Measurements from ENCODE around the gene SPON1.
"Not testable (repeated sequence)": the region's sequence is repeated elsewhere in the genome, so short reads cannot be mapped to it uniquely, and the experiment has no call there.

Gene SPON1

DNA sequence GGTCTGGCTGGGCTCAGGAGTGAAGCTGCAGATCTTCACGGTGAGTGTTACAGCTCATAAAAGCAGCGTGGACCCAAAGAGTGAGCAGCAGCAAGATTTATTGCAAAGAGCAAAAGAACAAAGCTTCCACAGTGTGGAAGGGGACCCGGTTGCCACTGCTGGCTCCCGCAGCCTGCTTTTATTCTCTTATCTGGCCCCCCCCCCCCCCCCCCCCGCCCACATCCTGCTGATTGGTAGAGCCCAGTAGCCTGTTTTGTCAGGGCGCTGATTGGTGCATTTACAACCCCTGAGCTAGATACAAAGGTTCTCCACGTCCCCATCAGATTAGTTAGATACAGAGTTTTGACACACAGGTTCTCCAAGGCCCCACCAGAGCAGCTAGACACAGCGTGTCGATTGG, 128.1 kb downstream of the SPON1 start:
- DNase-seq, result not testable (repeated sequence)

DNA sequence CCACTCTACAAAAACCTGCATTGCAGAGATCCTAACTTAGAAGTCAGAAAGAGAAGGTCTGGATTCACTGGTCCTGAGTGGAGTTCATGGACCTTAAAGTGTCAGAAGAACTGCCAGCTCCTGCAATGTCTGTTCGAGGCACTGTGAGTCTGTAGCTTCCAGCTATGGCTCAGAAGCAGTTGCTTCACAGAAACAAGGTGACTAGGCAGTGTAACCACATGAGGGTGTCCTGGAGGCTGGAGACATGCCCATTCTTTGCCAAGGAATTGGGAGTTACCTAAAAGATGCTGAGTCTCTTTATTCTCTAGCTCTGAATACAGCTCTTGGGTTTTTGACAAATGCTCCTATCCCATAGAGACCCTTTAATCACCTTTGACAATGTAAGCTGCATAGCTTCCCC, 130.5 kb downstream of the SPON1 start:
- DNase-seq, result no peak

DNA sequence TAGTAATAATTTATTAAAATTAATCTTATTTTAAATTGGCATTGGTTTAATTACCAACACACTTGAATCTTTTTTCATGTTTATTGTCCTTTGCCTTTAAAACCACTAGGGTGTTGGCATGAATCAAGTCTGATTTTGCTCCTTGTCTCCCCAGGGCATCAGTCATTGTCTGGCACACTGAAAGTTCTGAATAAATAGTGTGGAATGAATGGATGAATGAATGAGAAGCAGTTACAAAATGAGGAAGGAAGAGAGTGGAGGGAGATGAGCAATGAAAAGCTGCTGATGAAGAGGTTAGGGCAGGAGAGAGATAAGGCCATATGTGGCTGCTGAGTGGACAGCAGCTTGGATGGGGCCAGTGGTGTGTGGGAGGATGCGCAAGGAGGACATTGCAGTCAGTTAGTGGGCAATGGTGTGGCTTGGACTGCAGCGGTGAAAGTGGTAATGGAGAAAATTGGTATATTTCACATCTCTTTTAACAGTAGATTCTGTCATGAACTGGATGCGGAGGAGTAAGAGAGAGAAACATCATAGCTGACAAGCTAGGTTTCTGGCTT, 132.0 kb downstream of the SPON1 start:
- no peak for DNase-seq

DNA sequence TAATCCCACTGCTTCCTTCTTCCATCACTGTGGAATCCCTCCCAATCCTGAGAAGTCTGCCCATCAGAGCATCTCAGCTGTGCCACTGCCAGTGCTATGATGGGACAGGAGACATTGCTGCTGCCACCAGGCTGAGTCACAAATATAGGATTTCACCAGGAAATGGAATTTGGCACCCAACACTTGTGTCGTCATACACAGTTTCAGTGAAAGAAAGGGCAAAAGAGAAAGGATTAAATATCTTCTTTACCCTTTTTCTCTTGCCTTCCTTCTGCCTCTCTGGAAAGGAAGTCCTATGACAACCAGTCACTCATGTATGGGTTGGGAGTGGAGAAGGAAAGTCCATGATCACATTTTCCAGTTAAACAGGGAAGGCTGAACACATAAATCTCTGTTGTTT, 133.4 kb downstream of the SPON1 start:
- DNase-seq, result no peak

DNA sequence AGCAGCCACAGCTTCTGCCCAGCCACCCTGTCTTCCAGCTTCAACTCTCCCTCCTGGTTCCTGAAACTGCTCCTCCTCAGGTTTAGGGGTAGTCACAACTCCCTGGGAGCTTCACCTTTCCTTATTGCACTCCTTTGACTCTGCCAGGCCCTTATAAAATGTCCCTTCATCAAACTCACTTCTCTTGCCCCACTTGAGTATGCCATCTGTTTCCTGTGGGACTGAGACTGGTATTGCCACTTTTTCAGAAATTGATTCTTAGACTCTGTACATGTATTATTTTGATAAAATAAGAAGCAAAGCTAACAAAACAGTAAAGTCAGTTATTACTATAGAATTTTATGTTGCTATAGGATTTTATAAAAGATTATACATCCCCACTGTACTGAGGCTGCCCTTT, 134.1 kb downstream of the SPON1 start:
- no peak for DNase-seq

DNA sequence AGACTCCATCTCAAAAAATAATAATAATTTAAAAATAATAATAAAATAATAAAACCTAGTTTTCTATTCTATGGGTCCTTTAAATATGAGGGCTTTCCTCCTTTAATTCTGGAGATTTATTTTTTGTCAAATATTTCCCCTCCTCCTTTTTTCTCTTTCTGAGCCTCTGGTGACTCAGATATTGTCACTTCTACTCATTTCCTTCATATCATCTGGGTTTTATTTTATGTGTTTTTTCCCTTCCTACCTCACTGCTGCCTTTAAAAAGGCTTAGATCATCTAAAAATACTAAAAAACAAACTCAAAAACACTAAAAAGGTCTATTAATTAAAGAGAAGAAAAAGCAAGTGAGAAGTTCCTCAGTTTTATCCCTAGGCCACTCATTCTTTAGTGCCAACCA, 138.9 kb downstream of the SPON1 start:
- no peak for DNase-seq

DNA sequence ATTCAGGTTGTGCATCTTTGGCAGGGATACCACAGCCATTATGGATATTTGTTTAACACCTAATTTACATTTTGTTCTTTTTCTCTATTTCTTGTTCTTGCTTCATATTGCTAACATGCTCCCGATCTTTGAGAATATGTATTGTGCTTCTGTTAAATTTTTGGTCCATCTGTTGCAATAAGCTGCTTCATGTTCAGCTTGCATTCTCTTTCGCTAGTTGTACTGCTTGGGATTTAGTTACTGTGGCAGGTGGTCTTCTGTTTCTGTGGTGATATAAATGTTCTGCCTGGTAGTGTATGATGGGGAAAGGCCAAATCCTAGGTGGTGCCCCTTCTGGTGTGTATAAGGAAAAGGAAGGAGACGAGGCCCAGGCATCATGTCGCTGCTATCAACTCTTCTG, 140.2 kb downstream of the SPON1 start:
- no peak for DNase-seq

DNA sequence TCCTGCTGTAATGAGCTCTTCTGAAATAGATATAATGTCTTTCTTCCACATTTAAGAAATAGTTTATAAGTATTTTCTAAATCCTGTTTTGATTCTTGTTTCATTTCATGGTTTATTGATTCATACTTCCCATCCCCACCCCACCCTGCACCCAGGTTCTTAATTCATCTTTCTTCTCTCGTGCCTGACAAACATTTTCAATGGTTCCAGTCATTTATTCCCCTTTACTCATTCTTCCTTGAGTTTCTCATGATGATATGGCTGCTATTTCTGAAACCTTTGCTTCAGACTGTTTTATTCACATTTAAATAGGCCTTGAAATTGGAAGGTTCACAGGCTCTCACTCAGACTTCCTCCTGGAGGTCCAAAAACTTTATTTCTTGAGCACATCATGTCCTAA, 142.9 kb downstream of the SPON1 start:
- no peak for DNase-seq

DNA sequence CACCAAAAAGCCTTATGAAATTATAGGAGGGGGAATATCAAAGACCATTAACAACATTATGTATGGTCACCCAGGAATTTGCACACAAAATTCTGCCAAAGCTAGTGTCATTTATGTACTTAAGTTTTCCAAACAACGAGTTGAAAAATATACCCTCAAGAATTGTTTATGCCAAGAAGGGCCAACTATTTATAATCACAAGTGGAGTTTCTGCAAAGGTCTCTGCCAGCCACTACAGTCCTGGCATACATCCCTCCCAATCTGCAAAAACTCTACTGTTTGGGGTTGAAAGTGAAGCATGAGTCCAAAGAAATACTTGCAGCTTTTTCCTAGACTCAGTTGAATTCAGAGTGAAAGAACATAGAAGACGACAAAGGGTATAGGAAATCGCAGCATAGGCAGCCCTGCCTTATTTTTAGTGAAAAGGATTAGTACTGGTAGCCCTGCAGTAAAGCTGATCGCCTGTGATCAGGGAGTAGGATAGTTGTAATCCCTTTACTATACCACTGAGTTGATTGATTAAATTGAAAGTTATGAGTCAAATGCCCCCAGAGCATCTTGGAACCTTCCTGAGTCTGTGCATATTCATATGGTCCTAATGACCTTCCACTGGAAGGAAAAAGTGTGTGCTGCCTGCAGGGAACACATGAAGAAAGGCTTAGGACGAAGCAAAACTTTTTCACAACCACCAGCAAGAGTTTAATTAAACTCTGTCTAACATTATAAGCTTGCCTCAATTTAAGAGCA, 144.0 kb downstream of the SPON1 start:
- no peak for DNase-seq

DNA sequence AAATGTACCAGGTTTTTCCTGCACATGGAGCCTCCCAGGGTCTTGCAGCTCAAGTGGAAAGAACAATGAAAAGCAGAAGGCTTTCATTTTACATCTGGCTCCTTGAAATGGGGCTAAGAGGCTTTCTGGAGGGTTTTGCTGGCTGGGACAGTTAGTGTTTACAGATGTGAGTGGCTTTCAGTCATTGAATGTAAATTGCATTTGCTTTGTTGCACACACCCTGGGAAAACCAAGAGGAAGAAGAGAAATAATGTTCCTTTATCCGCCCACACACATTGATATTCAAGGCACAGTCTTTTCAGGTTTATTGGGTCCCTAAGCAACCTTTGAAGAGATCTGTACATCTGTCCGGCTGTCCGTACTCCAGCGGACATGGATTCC, 144.5 kb downstream of the SPON1 start:
- DNase-seq, result no peak

DNA sequence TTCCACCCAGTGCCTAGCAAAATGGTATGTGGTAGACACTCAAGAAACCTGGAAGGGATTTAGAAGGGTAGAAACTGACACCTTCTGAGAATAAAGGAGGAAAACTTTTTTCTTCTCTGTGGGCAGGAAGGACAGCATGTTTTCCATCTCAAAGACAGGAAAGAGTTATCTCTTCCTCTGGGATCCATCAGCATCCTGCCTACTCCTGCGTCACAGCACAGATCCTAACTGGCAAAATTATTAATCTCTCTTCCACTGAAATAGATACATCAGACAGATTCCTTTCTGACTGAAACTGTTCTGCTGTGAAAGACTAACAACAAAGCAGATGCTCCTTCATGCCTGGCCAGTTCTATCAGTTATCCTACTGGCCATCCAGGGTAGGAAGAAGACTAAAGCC, 147.2 kb downstream of the SPON1 start:
- no peak for DNase-seq

DNA sequence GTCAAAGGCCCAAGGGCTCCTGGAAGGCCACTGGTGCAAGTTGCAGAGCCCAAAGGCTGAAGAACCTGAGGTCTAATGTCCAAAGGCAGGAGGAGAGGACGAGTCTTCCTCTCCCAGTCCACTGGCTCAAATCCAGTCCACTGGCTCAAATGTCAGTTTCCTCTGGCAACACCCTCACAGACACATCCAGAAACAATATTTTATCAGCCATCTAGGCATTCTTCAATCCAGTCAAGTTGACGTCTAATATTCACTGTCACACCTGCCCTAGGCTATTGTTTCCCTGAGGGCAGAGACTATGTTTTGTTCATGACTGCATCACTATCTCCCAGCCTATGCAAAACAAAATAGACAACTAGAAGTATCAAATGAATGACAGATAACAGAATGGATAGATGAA, 148.1 kb downstream of the SPON1 start:
- DNase-seq, result no peak

DNA sequence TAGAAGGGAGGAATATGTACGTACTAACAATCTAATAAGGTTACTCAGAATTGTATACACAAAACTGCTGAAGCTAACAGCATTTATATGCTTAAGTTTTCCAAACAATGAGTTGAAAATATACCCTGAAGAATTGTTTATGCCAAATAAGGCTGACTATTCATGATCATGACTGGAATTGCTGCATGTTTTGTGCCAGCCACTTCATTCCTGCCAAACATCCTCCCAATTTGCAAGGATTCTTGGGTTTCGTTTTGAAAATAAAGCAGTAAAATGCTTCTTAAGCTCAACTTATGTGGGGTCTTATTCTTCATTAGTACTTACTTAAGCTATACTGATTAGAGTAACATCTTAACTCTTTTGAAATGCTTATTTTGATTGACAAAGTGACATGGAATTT, 149.0 kb downstream of the SPON1 start:
- no peak for DNase-seq

DNA sequence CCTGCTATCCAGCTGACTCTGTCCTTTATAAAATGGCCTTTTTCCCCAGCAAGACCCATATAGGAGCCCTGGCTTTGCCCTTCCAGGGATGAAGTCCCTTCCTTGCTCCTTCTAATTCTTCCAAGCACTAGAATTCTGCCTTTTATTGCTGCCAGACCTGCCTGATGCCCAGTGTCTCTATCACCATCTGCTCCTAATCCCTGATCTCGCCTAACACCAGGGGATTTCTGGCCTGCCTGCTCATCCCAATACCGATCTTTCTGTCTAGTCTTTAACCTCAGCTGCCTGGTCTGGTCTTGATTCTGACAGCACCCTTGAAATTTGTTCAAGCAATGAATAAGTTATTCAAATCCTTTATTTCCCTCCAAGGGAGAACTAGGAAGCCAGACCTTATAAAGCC, 150.2 kb downstream of the SPON1 start:
- no peak for DNase-seq

DNA sequence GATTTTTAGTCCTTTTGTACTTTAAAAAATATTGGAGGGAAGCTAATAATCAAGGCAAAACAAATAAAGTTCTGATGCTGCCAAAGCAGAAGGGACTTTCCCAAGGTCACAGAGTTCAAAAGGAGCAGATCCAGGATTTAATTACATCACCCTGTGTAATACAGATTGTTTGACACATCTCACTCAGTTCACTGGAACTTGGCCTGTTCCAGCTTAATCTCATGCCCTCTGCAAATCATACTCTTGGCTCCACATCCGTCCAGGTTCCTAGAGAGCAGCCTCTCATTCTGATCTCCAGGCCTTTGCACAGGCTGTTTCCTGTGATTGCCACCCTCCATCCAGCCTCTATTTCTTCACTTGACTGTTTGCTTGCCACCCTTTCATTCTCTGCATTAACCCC, 151.7 kb downstream of the SPON1 start:
- no peak for DNase-seq

DNA sequence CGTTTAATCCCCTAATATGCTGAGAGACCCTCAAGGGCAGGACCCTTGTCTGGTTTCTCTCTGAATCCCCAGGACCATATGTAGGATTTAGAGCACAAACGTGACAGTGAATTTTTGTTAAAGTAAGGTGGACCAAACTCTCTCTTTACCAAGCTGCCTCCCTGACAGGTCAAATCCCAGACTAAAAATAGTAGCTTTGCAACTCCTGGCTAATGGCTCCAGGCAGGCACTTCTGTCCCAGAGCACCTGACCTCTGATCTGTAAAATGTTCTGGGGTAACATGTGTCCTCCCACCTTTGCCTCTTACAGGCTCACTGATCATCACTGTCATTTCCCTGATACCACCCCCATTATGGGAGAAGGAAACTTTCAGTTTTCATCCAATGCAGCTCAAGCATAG, 152.3 kb downstream of the SPON1 start:
- DNase-seq, result no peak

DNA sequence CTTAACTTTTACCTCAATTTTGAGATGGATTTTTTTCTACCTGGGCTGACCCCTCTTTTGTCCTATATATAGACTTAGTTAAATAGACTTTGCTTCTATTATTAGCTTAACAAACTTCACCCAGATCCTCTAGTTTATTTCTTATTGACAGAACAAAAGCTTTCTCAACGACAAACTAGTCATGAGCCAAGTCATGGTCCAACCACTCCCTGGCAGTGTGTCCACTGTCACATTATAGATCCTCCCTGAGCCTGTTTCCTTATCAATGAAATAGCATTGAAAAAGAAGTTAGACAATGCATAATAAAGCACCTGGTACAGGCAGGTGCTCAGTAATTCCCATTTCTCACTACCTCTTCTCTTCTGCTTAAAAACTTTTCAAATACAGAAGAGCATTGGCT, 155.1 kb downstream of the SPON1 start:
- no peak for DNase-seq

DNA sequence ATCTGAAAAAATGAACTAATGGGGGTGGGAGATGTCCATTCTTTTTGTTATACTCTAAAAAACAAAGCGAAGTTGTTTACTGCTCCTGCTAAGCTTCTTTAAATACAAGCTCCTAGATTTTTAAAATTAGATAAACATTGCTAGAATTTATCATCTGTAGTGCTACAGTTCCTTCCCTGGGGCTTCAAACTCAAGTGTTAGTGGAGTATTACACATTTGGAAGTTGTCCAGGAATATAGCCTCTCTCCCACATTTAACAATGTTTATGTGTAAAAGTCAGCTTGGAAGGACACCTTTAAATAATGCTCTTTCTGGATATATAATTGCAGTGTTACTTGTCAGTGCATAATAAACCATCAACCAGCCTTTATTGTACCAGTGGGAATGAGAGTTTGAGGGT, 155.5 kb downstream of the SPON1 start:
- no peak for DNase-seq

DNA sequence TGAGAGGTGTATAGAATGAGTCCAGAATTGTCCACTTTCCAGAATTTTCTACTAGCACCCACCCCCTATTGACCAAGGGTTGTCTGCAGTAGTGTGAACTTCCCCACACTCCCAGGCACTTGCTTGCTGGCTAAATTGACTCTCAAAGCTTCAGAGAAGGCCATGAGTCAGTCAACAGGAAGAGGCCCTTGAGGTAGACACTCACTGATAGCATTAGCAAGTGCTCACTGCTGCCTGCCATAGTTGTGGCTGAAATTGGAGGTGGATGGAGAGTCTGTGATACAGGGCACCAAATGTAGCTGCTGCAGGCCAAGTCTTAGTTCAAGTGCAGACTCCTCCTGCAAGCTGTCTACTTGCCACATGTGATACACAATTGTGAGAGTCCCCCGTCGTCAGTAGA, 156.8 kb downstream of the SPON1 start:
- no peak for DNase-seq

DNA sequence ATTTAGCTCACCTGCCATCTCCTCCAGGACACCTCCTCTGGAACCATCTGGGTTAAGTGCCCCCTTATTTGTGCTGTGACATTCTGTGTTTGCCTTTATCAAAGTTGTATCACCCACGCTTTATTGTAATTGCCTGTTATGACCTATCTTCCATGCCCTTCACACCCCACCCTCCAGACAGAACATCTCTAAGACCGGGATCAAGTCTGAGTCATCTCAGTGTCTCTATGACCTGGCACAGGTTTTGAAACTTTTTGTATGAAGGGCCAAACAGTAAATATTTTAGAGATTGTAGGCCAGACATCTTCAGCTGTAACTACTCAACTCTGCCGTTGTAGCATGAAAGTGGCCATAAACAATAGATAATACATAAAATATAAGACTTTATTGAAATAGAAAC, 161.8 kb downstream of the SPON1 start:
- DNase-seq, result no peak

DNA sequence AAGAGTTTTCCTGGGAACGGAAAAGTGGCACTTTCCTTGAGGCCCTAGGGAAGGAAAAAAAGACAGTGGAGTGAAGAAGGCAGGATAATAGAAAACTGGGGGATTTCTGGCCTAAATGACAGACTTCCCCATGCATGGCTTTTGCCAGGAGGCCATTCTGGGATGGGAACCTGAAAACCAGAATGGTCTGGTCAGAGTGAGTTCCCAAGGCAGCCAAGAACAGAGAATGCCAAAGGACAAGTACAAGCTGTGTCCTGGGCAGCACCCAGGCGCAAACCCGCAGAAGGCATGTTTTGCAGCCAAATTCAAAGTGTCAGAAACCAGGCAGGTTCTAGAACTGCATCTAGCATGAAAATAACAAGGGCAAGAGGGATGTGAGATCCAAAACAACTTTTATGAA, 162.4 kb downstream of the SPON1 start:
- DNase-seq, result no peak

DNA sequence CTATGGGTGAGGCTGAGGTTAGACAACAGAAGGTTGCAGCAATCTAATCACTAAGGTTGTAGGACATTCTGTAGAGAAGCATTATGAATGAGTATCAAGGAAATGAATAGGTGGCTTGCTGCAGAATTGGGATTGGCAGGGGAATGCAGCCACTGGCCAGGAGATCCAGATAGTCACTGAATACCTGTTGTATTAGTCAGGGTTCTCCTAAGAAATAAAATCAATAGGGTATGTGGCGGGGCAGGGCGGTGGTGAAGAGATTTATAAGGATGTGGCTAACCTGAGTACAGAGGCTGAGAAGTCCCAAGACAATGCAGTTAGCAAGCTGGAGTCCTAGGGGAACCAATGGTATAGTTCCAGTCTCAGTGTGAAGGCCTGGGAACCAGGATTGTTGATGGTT, 163.0 kb downstream of the SPON1 start:
- no peak for DNase-seq

DNA sequence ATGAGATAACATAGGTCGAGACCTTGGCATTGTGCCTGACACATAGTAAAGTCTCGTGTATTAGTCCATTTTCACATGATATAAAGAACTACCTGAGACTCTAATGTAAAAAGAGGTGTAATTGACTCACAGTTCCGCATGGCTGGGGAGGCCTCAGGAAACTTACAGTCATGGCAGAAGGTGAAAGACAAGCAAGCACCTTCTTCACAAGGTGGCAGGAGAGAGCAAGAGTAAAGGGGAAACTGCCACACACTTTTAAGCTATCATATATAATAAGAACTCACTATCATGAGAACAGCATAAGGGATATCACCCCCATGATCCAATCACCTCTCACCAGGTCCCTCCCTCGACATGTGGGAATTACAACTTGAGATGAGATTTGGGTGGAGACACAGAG, 165.2 kb downstream of the SPON1 start:
- no peak for DNase-seq

DNA sequence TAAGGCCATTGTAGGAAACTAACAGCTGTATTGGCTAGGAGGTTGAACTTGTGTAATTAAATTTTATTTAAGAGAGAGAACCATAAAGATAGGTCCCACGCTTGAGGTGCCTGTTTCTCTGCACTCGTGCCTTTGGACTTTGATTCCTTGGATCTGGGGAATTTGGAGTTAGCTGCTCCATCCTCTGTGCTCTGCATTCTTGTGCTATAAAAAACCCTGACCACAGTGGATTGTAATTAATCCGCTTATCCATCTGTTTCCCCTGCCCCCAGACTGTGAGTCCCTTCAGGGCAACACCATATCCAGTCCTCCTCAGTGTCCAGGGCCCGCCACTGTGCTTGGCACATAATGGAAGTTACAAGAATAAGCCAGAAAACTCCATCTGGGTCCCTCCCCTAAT, 169.8 kb downstream of the SPON1 start:
- DNase-seq, result no peak

DNA sequence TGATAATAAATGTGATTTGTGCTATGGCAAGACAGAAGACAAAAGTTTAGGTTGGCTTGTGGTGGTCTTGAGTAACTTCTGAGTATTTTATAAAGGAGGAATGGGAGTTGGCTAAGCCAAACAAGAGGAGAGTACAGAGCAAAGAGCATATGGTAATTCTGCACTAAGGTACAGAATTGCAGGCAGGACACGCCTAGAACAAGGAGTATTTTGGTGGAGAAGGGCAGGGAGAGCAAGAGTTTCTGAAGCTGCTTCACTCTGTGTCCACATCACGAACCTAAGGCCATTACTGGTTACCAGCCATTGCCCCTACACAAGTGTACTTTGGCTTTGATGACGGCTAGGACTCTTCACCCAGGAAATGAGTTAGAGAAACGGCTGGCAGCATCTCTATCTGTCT, 170.9 kb downstream of the SPON1 start:
- DNase-seq, result no peak

Data from stimulated activated CD4-positive, alpha-beta T cell treated with anti-CD3 and anti-CD28 coated beads, Interleukin-2, amount 100 ng/mL, for 24 hours (primary cell).